ENCODE data around the gene ICAM3.
A peak's percentile ranks its signal among the peaks of the same experiment; 100 is the strongest.

ICAM3 gene

DNA sequence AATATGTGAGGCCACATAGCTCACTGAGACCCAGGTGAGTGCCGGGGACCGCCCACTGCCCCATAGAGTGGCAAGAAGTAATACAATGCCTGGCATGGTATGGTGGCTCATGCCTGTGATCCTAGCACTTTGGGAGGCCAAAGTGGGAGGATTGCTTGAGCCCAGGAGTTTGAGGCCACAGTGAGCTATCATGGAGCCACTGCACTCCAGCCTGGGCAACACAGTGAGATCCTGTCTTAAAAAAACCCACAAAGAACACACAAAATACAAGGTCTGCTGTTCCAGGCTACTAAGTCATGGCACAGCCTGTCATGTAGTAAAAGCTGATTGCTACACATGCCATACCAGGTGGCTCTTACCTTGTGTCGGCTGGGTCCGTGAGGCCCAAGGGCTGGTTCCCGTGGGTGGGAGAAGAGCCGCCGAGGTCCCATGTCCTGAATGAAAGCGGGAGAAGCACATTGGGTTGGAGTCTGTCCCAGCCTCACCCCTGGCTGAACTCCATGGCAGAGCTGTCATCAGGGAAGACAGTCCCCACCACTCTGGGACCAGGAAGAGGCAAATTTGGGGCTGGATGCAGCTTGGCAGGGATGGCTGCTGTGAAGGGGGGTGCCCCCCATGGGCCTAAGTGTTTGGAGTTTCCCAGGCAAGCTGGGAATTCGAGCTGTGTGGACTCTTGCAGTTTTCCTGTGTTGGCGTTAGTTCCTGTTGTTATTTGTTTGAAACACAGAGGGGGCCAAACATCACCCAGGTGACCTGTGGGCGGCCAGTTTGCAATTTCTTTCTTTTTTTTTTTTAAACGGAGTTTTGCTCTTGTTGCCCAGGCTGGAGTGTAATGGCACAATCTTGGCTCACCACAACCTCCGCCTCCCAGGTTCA is 20.4 kb downstream of the ICAM3 start:
- DNase-seq (ENCODE audit: low read depth): no peak

DNA sequence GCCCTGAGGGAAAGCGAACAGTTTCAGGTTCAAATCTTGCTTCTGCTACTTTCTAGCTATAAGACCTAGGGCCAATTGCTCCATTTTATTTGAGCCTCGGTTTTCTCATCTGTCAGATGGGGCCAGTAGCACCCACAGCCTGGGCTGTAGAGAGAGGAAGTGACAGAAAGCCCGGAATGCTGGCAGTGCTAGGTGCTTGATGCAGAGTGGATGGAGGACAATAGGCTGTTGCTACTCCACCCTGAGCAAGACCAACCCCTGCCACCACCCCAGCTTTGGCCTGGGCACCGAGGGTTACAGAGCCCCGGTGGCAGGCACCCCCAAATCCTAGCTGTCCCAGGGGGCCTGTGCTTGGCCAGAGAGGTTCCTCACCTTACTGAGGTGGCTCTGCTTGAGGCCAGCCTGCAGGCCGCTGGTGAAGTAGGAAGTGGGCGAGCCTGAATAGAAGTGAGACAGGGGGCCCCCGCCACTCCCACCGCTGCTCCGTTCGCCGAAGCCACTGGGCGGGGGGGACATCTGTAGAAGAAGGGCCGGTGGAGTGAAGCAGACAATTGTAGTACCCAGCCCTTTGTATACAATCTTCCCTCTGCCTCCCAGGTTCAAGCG is 21.5 kb downstream of the ICAM3 start:
- no peak for DNase-seq (ENCODE audit: low read depth)

DNA sequence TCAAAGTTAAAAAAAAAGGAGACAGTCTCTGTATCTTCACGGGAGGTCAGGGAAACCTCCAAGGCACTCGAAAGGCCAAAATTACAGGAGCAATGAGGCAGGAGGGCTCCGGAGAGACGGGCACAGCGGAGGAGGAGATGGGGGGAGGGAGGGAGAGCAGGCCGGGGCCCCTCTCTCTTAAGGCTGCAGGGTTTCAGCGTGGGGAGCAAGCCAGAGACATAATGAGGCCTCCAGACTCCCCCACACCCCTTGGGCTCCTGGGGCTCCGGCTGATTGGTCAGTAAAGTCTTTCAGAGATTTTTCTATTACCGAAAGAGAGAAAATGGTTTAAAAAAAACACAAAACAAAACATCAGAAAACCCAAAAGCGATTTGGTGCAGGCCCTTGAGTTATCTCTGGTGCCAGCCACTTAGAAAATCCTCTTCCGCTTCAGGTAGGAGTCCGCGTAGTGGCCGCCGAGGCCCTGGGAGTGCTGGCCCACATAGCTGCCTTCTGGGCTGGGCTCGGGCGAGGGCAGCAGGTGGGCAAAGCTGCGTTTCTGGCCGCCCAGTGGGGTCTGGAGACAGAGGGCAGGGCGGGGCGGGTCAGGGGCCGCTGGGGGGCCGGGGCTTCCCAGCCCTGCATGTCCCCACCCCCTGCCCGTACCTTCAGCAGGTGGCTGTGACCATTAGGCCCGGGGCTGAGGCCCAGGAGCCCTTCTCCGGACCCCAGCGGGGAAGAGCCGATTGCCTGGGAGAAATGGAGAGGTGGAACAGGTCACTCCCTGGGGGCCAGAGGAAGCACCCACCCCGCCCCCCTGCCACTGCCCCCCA is 22.2 kb downstream of the ICAM3 start:
- no peak for DNase-seq (ENCODE audit: low read depth)

DNA sequence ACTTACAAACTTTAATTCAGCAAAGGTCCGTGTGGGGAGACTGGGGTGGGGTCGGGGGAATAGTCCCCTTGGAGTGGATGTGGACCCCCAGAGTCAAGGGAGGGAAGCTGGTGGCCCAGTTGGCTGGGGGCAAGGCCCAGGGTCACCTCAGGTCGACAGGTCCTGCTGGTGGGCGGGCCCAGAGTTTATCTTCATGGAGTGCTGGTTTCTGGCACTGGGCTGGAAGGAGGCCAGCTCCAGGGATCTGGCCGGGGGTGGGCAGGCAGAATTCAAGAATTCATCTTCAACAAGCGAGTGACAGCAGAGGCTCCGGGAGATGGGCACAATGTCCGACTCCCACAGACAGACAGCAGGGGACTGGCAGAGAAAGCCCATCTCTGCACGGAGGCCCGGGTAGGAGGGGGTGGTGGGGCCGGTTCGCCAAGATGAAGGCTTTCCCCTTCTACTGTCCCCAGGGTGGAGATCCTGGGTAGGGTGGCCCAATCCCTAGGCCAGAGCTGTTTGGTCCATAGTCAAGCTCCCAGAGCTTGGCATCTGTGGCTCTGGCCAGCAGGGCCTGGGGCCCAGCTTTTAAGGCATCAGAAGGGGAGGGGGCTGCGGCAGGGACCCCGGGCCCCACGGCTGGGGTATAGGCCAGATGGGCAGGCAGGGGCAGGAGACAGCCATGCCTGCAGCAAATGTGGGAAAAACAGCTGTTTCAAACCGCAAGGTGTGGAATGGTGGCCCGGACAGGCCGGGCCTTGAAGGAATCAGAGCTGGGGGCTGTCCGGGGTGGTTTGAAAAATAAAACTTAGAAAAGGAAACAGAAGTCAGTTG is 23.0 kb downstream of the ICAM3 start:
- no peak for DNase-seq (ENCODE audit: low read depth)

DNA sequence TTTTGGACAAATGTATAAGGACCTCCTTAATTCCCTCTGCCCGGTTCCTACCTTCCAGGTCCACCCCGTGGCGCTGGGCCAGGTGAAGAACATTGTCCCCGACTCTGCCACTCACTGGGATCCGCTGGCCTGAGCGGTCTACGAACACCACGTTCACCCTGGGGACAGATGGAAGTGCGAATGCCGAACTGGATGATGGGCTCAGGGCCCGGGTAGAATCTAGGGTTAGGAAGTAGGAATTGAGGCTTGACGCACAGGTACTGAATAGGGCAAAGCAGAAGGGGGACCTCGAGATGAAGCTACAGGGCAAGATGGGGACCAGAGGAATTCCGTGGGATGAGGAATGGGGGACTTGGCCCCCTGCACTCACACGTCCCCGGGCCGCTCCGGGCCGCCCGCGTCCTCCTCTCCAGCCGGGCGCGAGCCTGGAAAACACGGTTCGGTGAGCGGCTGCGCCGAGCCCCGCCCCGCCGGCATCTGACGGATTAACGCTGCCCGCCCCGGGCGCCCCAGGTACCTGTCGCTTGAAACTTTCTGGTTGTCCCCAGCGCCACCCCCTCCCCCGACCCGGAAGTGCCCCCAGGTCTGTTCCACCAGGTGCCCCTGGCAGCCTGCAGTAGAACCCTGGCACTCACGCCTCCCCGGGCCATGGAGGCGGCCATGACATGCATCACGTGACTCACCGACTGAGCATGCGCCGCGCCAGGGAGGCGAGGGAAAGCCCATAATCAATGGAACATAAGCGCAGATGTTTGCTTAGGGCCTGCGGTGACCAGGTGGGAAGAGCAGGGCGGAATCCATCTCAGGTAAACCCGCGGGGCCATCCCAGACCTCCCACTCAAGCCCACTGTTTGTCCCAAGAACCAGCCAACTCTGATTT is 23.8 kb downstream of the ICAM3 start, which contains the start of gene FDX2:
Gene FDX2 (minus strand): TSS at position 681 of the 880 bp plus-strand sequence. CDS start 19 bp downstream, at position 662.
- peak; percentile 88 for DNase-seq (ENCODE audit: low read depth)

DNA sequence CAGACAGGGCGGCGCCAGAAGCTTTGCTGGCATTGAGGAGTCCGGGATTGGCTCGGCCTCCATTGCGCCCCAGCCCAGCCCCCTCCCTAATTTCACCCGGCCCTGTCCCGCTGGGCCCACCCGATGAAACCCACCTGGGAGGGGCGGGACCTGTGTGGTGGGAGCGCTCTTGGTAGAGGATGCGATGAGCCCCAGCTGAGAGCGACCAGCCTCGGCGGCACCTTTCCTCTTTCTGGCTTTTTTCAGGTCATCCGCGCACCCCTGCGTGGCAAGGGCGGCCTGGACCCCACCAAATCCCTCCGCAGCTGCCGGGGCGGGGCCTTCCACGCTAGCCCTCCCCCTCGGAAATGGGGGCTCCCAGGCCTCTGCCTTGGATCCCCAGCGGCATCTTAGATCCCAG is 30.0 kb downstream of the ICAM3 start, which contains the start of gene ZGLP1:
Gene ZGLP1 (minus strand): TSS at position 393 of the 400 bp plus-strand sequence.
- DNase-seq (ENCODE audit: low read depth): no peak

DNA sequence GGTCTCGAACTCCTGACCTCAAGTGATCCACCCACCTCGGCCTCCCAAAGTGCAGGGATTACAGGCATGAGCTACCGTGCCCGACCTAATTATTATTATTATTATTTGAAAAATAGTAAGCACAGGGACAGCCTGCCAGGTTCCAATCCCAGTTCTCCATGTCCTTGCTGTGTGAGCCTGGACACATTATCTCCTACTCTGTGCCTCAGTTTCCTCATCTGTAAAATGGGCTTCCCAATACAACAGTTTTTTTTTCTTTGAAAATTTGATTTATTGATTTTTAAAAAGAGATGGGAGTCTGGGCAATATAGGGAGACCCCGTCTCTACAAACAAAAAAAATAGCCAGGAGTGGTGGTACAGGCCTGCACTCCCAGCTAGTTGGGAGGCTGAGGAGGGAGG is 33.1 kb downstream of the ICAM3 start:
- no peak for DNase-seq (ENCODE audit: low read depth)

DNA sequence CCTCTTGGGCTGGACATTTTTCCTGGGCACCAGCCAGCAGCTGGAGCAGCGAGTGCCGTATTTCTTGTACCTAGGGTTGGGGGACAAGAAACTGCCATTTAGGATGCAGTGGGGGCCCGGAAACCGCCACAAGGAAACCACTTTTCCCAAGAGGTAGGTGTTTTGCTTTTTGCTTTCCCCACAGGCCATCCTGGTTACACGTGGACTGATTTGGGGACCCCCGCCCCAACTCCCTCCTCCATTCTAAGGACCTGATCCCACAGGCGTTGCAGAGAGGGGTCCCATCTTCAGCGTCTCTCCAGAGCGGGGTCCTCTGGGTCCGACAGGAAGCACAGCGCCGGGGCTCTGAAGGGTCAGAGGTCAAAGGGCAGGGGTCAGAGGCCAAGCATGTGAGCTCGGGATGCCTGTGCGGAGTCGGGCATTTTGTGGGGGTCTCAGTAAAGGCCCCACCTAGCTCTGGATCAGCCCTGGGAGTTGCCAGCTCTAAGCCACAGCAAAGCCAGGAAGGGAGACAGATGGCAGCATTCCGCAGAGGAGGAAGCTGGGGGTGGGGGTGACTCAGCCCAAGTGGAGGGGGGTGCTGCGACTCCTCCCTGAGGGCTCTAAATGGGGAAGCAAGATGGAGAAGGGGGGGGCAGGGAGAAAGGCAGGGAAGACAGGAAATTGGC is 34.2 kb downstream of the ICAM3 start:
- no peak for DNase-seq (ENCODE audit: low read depth)

DNA sequence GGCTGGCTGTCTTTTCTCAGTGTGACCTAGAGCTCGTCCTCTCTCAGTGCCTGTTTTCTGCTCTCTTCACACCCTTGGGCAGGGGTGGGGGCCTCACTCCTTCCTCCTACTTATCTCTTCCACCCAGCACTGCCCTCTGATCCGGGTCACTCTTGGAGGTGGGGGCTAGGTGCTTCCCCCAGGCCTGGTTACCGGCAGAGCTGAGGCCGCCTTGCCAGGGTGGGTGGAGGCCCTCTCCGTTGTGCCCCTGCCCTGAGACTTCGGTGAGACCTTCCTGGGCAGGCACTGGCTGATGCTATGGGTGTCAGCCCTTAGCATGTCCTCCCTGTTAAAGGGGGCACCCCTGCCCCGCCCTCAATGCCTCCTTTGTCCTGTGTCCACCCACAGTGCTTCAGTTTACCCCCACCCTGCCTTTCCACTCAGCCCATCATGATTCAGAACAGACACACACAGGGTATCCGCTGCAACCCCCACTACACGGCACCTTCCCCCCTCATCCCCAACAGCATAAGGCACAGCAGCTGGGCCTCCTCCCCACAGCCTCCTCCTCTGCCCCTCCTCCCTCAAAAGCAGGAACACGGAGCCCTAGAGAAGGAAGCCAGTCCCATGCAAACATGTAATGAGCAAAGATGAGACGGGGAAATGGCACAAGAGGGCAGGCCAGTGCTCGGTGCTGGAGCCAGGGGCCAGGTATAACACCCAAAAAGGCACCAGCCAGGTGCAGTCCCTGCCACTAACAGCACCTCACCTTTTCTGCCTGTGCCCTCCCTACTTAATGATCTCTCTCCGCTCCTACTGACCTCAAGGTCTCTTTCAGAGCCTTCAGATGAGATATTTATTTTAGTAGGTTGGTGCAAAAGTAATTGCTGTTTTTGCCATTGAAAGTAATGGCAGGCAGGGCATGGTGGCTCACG is 39.6 kb downstream of the ICAM3 start:
- no peak for DNase-seq (ENCODE audit: low read depth)

DNA sequence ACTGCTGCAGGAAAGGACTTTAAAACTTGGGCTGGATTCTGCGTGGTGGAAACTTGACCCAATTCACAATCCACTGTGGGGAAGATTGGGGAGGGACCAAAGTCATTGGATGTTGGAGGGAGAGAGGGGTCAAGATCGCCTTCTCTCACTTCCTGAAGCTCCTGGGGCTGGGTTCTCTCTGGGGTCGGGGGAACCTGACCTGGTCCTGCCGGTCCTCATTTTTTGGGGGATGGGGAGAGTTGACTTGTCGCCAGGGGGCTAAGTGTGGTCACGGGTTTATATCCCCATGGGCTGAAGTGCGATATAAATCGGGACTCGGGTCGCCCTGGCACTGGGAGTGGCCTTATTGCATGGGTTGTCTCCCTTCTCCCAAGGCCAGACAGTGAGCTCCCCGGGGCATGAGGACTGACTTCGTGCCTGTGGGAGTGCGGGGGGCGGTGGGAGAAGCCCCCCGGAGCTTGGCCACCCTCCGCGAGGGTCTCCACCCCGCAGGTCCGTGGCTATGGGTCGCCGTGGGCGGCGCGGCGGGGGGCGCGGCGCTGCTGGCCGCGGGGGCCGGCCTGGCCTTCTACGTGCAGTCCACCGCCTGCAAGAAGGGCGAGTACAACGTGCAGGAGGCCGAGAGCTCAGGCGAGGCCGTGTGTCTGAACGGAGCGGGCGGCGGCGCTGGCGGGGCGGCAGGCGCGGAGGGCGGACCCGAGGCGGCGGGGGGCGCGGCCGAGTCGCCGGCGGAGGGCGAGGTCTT is 43.4 kb downstream of the ICAM3 start:
- no peak for DNase-seq (ENCODE audit: low read depth)

DNA sequence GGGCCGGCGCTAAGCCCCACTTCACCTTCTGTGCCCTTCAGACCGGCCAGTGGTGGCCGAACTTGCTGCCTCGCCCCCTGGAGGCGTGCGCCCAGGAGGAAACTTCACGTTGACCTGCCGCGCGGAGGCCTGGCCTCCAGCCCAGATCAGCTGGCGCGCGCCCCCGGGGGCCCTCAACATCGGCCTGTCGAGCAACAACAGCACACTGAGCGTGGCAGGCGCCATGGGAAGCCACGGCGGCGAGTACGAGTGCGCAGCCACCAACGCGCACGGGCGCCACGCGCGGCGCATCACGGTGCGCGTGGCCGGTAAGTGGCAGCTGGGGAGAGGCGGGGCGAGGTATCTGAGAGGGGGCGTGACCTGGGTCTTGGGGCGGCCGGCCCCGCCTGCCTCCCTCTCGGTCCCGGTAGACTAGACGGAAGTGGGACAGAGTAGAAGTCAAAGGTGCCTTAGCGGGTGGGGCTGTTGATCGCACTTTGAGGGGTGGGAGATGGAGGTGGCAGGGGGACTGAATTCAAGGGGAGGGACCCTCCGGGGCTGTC is 44.0 kb downstream of the ICAM3 start:
- DNase-seq (ENCODE audit: low read depth): peak; percentile 50

DNA sequence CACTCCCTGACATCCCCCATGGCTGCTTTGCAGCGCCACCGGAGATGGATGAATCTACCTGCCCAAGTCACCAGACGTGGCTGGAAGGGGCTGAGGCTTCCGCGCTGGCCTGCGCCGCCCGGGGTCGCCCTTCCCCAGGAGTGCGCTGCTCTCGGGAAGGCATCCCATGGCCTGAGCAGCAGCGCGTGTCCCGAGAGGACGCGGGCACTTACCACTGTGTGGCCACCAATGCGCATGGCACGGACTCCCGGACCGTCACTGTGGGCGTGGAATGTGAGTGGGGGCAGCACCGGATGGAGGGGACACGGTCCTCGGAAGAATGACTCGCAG is 45.1 kb downstream of the ICAM3 start:
- no peak for DNase-seq (ENCODE audit: low read depth)

DNA sequence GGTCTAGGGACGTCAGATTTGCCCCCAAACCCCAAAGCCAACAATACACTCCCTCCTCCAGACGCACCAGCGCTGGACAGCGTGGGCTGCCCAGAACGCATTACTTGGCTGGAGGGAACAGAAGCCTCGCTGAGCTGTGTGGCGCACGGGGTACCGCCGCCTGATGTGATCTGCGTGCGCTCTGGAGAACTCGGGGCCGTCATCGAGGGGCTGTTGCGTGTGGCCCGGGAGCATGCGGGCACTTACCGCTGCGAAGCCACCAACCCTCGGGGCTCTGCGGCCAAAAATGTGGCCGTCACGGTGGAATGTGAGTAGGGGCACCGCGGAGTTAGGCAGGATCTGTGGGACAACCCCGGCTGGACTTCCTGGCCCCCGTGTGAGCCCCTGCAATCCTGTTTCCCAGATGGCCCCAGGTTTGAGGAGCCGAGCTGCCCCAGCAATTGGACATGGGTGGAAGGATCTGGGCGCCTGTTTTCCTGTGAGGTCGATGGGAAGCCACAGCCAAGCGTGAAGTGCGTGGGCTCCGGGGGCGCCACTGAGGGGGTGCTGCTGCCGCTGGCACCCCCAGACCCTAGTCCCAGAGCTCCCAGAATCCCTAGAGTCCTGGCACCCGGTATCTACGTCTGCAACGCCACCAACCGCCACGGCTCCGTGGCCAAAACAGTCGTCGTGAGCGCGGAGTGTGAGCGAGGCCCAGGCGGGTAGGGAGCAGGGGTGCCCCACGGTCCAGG is 45.6 kb downstream of the ICAM3 start:
- no peak for DNase-seq (ENCODE audit: low read depth)

DNA sequence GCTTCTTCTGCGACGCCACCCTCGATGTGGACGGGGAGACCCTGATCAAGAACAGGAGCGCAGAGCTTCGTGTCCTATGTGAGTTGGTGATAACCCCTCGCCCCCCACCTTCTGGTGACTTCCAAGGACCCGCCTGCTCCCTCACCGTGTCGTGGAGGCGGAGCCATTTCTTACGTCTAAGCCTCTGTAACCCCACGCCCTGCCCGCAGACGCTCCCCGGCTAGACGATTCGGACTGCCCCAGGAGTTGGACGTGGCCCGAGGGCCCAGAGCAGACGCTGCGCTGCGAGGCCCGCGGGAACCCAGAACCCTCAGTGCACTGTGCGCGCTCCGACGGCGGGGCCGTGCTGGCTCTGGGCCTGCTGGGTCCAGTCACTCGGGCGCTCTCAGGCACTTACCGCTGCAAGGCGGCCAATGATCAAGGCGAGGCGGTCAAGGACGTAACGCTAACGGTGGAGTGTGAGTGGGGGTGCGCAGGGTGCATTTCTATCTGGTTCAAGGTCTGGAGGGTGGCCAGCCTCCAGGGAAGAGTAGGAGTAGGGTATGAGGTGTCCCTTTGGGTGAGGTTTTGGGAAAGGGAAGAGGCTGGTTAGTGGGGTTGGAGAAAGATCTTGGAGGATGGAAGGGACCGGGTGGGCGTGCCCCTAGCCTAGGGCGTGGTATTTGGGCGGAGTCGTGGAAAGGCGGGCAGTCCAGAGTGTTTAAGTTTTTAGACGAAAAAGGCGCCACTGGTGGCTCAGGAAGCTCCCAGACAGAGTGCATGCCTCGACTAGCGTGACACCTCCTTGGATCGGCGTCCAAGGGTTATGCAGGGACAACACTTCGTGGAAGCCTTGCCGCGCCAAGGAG is 46.4 kb downstream of the ICAM3 start:
- no peak for DNase-seq (ENCODE audit: low read depth)

DNA sequence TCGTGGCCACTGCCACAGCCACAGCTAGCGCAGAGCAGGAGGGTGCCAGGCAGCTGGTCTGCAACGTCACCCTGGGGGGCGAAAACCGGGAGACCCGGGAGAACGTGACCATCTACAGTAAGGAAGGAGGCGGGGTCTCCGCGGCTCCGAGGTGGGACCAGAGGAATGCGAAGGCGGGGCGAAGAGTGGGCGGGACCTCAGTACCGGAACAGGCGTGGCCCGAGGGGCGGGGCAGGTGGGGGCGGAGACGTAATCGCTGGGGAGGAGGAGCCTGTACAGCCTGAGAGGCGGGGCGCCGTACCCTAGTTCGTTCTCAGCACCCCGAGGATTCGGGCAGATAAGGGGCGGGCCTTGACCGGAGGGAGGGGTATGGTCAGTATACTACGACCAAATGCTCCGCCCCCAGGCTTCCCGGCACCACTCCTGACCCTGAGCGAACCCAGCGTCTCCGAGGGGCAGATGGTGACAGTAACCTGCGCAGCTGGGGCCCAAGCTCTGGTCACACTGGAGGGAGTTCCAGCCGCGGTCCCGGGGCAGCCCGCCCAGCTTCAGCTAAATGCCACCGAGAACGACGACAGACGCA is 47.1 kb downstream of the ICAM3 start:
- peak; percentile 58 for DNase-seq (ENCODE audit: low read depth)

DNA sequence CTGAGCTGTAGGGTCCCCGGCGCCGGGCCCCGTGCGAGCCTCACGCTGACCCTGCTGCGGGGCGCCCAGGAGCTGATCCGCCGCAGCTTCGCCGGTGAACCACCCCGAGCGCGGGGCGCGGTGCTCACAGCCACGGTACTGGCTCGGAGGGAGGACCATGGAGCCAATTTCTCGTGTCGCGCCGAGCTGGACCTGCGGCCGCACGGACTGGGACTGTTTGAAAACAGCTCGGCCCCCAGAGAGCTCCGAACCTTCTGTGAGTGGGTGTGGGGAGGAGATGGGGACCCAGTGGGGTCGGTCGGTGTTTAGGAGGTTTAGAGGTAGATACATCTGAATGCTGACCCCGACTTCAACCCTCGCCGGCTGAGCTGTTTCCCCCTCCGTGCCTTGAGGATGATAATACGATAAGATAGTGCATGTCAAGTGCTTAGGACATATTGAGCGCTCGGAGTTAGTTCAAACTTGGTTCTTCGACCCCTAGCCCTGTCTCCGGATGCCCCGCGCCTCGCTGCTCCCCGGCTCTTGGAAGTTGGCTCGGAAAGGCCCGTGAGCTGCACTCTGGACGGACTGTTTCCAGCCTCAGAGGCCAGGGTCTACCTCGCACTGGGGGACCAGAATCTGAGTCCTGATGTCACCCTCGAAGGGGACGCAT is 47.7 kb downstream of the ICAM3 start:
- DNase-seq (ENCODE audit: low read depth): no peak
